ENCODE measurements around the gene ACR.

The ACR gene

DNA sequence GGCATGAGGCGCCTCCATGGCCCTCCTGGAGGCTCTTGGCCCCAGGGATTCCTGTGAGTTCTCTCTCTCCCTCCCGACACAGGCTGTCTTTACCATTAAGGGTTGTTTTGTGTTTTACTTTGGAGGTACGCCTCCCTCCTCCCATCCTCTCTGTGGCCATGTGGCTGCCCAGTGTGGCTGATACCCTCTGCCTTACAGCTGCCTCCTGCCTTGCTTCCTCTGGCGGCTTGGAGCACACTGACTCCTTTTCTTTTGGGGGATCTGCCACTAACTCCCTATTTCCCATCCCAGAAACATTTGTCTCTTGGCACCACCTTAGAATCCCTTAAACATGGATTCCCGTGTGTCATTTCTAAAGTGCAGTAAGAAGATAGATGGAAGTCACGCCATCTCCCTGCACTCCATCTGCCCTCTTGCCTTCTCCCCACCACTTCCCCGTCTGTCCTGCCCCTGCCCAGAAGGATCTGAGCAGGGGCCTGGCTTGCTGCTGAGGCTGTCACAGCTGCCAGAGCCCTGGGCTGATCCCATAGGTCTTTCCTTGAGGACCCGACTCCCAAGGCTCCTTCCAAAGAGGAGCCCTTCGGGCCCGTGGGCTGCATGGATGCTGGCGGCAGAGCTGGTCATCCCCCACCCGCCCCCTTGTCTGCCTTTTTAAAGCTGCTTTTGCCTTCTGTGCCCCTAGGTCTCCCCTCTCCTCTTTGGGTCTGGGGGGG lies 15.1 kb upstream of the ACR start:
- no peak overlapping the region for H3K4me3 ChIP-seq (ENCODE audit: low read length)
- no peak for DNase-seq (ENCODE audit: low read depth)
- TF ChIP-seq, protein P1, sequence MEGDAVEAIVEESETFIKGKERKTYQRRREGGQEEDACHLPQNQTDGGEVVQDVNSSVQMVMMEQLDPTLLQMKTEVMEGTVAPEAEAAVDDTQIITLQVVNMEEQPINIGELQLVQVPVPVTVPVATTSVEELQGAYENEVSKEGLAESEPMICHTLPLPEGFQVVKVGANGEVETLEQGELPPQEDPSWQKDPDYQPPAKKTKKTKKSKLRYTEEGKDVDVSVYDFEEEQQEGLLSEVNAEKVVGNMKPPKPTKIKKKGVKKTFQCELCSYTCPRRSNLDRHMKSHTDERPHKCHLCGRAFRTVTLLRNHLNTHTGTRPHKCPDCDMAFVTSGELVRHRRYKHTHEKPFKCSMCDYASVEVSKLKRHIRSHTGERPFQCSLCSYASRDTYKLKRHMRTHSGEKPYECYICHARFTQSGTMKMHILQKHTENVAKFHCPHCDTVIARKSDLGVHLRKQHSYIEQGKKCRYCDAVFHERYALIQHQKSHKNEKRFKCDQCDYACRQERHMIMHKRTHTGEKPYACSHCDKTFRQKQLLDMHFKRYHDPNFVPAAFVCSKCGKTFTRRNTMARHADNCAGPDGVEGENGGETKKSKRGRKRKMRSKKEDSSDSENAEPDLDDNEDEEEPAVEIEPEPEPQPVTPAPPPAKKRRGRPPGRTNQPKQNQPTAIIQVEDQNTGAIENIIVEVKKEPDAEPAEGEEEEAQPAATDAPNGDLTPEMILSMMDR (IDR thresholded peaks at IDR 0.05; ENCODE audit: insufficient read depth, low read depth, low read length, missing control alignments) = no peak

DNA sequence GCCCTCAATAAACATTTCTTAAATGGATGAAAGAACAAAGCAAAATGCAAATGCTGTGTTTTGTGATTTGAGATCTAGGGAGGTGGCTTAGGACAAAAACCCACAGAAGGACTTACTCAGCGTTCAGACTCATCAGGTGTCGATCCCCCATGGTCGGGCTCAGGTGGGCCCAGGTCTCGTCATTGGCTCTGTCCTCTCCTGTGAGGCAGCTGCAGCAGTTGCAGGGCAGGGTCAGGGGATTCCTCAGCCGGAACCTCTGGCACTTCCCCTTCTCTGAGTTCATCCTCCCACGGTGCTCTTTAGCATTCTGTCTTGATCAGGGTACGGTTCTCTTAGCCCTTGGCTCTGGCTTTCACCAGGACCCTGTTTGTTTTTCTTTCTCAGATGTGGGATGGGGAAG lies 14.0 kb upstream of the ACR start:
- TF ChIP-seq, protein P1 (IDR thresholded peaks at IDR 0.05; ENCODE audit: insufficient read depth, low read depth, low read length, missing control alignments) = no peak
- DNase-seq (ENCODE audit: low read depth) = no peak
- H3K4me3 ChIP-seq (ENCODE audit: low read length) = no peak overlapping the region

DNA sequence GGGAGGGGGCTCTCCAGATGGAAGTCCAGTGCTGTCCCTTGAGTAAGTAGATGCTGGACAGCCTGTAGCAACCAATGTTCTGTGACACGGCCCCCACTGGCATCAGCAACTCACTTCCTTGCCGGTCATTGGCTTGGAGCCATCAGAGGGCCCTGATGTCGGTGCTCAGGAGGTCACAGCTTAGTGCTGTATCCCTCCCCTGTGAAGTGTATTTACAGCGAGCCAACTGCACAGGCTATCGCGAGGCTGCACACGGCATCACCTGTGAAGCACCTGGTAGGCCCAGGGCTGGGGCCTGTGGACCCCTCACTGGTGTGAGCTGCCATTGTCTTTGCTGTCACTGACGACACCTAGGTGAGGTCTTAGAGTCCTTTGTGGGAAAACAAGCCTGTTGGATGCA lies 13.4 kb upstream of the ACR start:
- TF ChIP-seq, protein P1 (IDR thresholded peaks at IDR 0.05; ENCODE audit: insufficient read depth, low read depth, low read length, missing control alignments) = no peak
- DNase-seq (ENCODE audit: low read depth) = no peak
- H3K4me3 ChIP-seq (ENCODE audit: low read length) = no peak overlapping the region

DNA sequence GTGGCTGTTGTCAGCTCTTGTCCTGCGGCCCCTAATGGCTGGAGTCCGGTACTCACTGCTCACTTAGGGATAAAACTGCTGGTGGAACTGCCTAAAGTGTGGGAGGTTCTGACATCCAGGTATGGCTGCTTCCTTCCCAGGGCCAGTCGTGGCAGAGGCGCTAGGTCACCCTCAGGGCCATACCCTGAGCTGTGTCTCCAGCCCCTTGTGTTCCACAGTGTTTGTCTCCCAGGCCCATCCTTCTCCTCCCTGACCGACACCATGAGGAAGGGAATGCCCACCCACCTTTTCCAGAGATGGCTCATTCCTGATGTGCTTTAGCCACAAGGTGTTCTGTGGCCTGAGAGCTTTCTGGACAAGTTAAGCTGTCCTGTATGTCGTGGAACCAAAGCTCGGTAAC lies 12.4 kb upstream of the ACR start:
- TF ChIP-seq, protein P1 (IDR thresholded peaks at IDR 0.05; ENCODE audit: insufficient read depth, low read depth, low read length, missing control alignments) = no peak
- no peak for DNase-seq (ENCODE audit: low read depth)
- H3K4me3 ChIP-seq (ENCODE audit: low read length) = no peak overlapping the region

DNA sequence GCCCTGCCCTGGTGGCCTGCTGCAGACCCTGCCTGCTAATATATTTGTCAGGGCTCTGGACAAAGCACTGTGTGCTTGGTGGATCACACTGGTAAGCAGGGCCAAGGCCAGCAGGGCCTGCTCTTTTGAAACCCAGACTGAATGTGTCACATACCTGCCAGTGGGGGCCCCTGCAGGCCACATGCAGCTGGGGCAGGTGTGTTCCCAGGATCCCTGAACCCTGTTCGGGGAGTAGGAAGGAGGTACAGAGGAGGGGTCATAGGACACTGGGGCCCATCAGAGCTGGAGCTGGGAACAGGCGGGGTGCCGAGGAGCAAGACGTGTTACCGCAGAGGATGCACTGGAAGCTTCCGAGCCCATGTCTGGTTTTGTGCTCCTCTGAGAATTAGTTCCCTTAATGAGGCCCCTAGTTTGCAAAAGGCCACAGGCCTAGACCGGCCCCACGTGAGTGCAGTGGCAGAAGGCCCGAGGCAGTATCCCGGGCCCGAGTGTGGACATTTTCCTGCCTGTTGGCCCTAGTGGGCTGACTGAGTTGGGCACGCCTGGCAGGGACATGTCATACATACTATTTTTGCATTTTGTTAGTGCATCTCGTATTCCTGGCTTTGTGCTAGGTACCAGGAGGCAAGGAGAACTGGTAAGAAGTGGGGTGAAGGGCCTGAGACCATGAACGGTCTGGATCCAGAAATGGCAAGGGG lies 11.2 kb upstream of the ACR start:
- TF ChIP-seq, protein P1 (IDR thresholded peaks at IDR 0.05; ENCODE audit: insufficient read depth, low read depth, low read length, missing control alignments) = no peak
- DNase-seq (ENCODE audit: low read depth) = no peak
- no peak overlapping the region for H3K4me3 ChIP-seq (ENCODE audit: low read length)

DNA sequence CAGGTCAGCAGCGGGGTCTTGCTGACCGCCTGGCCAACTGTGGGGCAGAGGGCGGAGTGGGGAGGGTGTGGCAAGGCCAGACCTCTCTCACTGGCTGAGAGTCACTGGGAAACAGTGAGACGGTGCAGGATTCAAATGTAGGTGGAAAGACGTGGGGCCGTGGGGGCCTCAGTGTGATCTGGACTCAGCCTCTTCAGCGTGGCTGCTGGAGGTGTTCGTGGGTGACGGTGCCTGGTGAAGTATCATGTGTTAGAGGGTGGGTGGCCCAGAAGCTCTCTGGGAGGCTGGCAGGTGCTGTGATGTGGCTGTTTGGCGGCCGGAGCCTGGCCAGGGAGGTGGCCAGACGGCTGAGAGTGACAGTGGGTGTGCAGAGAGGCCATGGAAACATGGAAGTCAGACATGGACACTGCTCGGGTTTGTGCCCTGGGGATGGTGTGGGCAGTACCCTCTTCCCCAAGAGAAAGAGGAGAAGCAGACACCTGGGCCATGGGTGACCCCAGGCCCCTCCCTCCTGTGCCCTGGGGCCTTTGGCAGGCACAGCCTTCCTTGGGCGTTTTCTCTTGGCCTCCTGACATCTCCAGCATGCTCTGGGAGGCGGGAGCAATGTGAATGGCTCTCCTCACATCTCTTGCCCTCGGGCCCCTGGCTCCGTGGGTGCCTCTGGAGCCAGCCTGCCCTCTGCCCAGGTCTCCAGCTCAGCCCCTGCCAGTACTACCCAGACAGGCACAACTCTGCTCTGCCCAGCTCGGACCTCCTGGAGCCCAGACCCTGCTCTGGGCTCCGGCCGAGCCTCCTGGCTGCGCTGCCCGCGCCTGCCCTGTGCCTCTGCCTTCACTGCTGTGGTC lies 10.1 kb upstream of the ACR start:
- H3K4me3 ChIP-seq (ENCODE audit: low read length) = no peak overlapping the region
- DNase-seq (ENCODE audit: low read depth) = no peak
- TF ChIP-seq, protein P1 (IDR thresholded peaks at IDR 0.05; ENCODE audit: insufficient read depth, low read depth, low read length, missing control alignments) = no peak

All from epithelial cell of esophagus (primary cell).